ENCODE results near the gene ANP32E. TPM values are rescaled to one million over a fixed set of nuclear protein-coding genes. Genes with fewer than 3 reads are reported as not detected.

ANP32E gene
- polyA plus RNA-seq, 1 donor (not counting 4 experiments of a cell fraction or from before 2014, with no cell fraction given): 18.9 TPM

GRCh38 chr1:150249936-150250335 lies 14.0 kb upstream of the ANP32E start:
- no peaks in the 10 kb centered on the region for H3K4me1 ChIP-seq (ENCODE audit: control insufficient read depth, extremely low read depth, insufficient read depth, low read length)
- no peak overlapping the region for H2AFZ ChIP-seq (ENCODE audit: control insufficient read depth, low read length)
- no peaks in the 10 kb centered on the region for H4K20me1 ChIP-seq (ENCODE audit: control insufficient read depth, extremely low read depth, insufficient read depth, low read length)
- H3K9me3 ChIP-seq (ENCODE audit: control insufficient read depth, low read depth, low read length): no peaks in the 10 kb centered on the region
- TF ChIP-seq CTCF (optimal IDR thresholded peaks at IDR 0.05 in 1 of 3, IDR thresholded peaks at IDR 0.05 in 1 of 3, conservative IDR thresholded peaks at IDR 0.05 in 1 of 3; ENCODE audit: extremely low read depth in 1 of 3, insufficient read depth in 2 of 3, low read length in 3 of 3) (no peak), EZH2 (IDR thresholded peaks at IDR 0.05; ENCODE audit: low read length) (no peak)
- no peak for FAIRE-seq
- H3K36me3 ChIP-seq (ENCODE audit: control insufficient read depth in 2 of 2, extremely low read depth in 1 of 2, insufficient read depth in 2 of 2, low read length in 2 of 2): no peaks in the 10 kb centered on the region
- no peaks in the 10 kb centered on the region for H3K79me2 ChIP-seq (ENCODE audit: control insufficient read depth, insufficient read depth, low read length)
- no peak overlapping the region for H3K4me2 ChIP-seq (ENCODE audit: control insufficient read depth, extremely low read depth, insufficient read depth, low read depth, low read length)
- no peaks in the 10 kb centered on the region for H3K9me1 ChIP-seq (ENCODE audit: control insufficient read depth, extremely low read depth, insufficient read depth, low read length)
- no peak overlapping the region for H3K9ac ChIP-seq (ENCODE audit: control insufficient read depth, extremely low read depth, insufficient read depth, low read length)
- H3K27ac ChIP-seq (ENCODE audit: control insufficient read depth, insufficient read depth, low read length): no peak overlapping the region
- no peak overlapping the region for H3K4me3 ChIP-seq (ENCODE audit: control insufficient read depth in 2 of 3, extremely low read depth in 1 of 3, insufficient read depth in 2 of 3, low read depth in 1 of 3, low read length in 3 of 3)
- DNase-seq (ENCODE audit: low read depth, low spot score): no peak
- dilution Hi-C loops (cut with MboI; ENCODE audit: extremely low pct_ligation_motif_present, low sequenced_read_pairs): no loop called here
- H3K27me3 ChIP-seq (ENCODE audit: control insufficient read depth, extremely low read depth, insufficient read depth, low read length): no peaks in the 10 kb centered on the region

GRCh38 chr1:150243003-150243402 lies 7.1 kb upstream of the ANP32E start:
- Histone ChIP-seq H4K20me1 (ENCODE audit: control insufficient read depth, extremely low read depth, insufficient read depth, low read length) (no peaks in the 10 kb centered on the region), H3K4me2 (ENCODE audit: control insufficient read depth, extremely low read depth, insufficient read depth, low read depth, low read length) (no peak overlapping the region), H3K9me1 (ENCODE audit: control insufficient read depth, extremely low read depth, insufficient read depth, low read length) (no peaks in the 10 kb centered on the region), H2AFZ (ENCODE audit: control insufficient read depth, low read length) (no peak overlapping the region), H3K9me3 (ENCODE audit: control insufficient read depth, low read depth, low read length) (no peaks in the 10 kb centered on the region), H3K79me2 (ENCODE audit: control insufficient read depth, insufficient read depth, low read length) (no peaks in the 10 kb centered on the region), H3K9ac (ENCODE audit: control insufficient read depth, extremely low read depth, insufficient read depth, low read length) (no peak overlapping the region), H3K27me3 (ENCODE audit: control insufficient read depth, extremely low read depth, insufficient read depth, low read length) (no peaks in the 10 kb centered on the region), H3K4me1 (ENCODE audit: control insufficient read depth, extremely low read depth, insufficient read depth, low read length) (no peaks in the 10 kb centered on the region), H3K4me3 (ENCODE audit: control insufficient read depth in 2 of 3, extremely low read depth in 1 of 3, insufficient read depth in 2 of 3, low read depth in 1 of 3, low read length in 3 of 3) (no peak overlapping the region), H3K36me3 (ENCODE audit: control insufficient read depth in 2 of 2, extremely low read depth in 1 of 2, insufficient read depth in 2 of 2, low read length in 2 of 2) (no peaks in the 10 kb centered on the region), H3K27ac (ENCODE audit: control insufficient read depth, insufficient read depth, low read length) (no peak overlapping the region)
- FAIRE-seq: no peak
- dilution Hi-C loops (cut with MboI; ENCODE audit: extremely low pct_ligation_motif_present, low sequenced_read_pairs): no loop called here
- TF ChIP-seq EZH2 (IDR thresholded peaks at IDR 0.05; ENCODE audit: low read length): no peak
- TF ChIP-seq CTCF (optimal IDR thresholded peaks at IDR 0.05 in 1 of 3, IDR thresholded peaks at IDR 0.05 in 1 of 3, conservative IDR thresholded peaks at IDR 0.05 in 1 of 3; ENCODE audit: extremely low read depth in 1 of 3, insufficient read depth in 2 of 3, low read length in 3 of 3): no peak
- DNase-seq (ENCODE audit: low read depth, low spot score): no peak

Measured in keratinocyte (primary cell).